OCI-LY1 (cell line): Measurements from ENCODE around the gene OSBPL3.

Source experiments
- EZH2 ChIP-seq: fragments of 200-600 bp; sonication (generic), shearing (Covaris generic); IDR thresholded peaks from 2 replicates; pipeline ENCODE4 v1.8.0; 2017; ENCODE audit warnings: borderline replicate concordance, mixed run types, mild to moderate bottlenecking, antibody characterized with exemption, low read length, moderate library complexity, mixed read lengths
- TF ChIP-seq, protein P1 (sequence below): fragments of 200-600 bp; sonication (generic), shearing (Covaris generic); IDR thresholded peaks from 2 replicates; pipeline ENCODE4 v1.5.1; 2017; ENCODE audit warnings: mild to moderate bottlenecking, antibody characterized with exemption, low read length, moderate library complexity, mixed read lengths

DNA sequence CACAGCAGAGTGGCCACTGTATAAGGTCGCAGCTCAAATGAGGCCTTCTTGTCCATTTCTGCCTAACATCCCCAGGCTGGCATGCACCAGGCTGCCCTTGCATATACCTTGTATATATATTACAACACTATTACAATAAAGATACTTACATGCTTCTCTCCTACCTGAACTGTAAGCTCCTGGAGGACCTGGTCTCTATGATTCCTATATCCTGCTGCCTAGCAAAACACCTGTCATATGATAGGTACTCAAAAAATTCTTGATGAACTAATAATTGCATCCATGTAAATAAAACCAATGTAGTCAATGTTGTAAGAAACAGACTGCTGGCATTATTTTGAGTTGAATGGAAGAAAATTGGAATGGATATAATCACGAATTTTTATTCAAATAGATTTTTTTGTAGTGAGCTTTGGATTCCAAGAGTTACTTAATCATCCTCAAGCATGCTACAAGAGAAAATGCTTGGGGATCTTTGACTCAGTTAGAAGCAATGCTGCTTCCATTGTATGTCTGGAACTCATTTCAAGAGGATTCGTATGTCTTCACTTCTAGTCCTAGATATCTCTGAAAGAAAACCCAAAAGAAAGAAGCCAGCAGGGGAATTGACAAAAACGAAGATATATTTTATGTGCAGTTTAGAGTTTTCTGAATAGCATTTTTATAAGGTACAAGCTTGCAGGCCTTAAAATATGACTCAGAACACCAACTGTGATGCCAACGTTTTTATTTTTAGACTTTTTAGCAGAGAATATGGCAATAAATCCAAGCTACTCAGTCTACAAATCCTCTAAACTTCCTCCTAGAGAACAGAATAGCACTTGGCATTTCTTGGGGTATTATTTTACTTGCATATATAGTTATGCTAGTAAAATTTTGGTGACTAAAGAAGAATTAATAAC lies 53.1 kb downstream of the OSBPL3 start:
- TF ChIP-seq, protein P1, sequence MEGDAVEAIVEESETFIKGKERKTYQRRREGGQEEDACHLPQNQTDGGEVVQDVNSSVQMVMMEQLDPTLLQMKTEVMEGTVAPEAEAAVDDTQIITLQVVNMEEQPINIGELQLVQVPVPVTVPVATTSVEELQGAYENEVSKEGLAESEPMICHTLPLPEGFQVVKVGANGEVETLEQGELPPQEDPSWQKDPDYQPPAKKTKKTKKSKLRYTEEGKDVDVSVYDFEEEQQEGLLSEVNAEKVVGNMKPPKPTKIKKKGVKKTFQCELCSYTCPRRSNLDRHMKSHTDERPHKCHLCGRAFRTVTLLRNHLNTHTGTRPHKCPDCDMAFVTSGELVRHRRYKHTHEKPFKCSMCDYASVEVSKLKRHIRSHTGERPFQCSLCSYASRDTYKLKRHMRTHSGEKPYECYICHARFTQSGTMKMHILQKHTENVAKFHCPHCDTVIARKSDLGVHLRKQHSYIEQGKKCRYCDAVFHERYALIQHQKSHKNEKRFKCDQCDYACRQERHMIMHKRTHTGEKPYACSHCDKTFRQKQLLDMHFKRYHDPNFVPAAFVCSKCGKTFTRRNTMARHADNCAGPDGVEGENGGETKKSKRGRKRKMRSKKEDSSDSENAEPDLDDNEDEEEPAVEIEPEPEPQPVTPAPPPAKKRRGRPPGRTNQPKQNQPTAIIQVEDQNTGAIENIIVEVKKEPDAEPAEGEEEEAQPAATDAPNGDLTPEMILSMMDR: no peak
- no peak for TF ChIP-seq EZH2
